HG03520 (cell line): Measurements from ENCODE around the gene JMJD8.
A peak's percentile ranks its signal among the peaks of the same experiment; 100 is the strongest.

Experiments used
- ATAC-seq: cut with Tn5 transposase; IDR thresholded peaks from one replicate; pipeline ENCODE4 v1.9.1; 2021; ENCODE audit warnings: mild to moderate bottlenecking, moderate library complexity; ENCODE audit not compliant: unreplicated experiment

JMJD8 gene

GRCh38 chr16:644556-644955 is 39.6 kb downstream of the JMJD8 start:
- no peak for ATAC-seq

- ATAC-seq: no peak
Measured at GRCh38 chr16:643050-643368, 41.1 kb downstream of the JMJD8 start.

GRCh38 chr16:642189-643049 is 41.7 kb downstream of the JMJD8 start:
- ATAC-seq: no peak

- ATAC-seq: no peak
Measured at GRCh38 chr16:641326-642188, 42.6 kb downstream of the JMJD8 start, which contains the start of gene MCRIP2. Gene MCRIP2, plus strand, starts transcription at chr16:641828. Its CDS starts 164 bp downstream, at chr16:641992.

GRCh38 chr16:640614-641013 is 43.5 kb downstream of the JMJD8 start:
- ATAC-seq: no peak

GRCh38 chr16:638836-639235 is 45.3 kb downstream of the JMJD8 start:
- ATAC-seq: no peak

GRCh38 chr16:638034-638543 is 46.0 kb downstream of the JMJD8 start:
- no peak for ATAC-seq

GRCh38 chr16:637081-638018 is 46.8 kb downstream of the JMJD8 start:
- no peak for ATAC-seq

GRCh38 chr16:636206-637080 is 47.7 kb downstream of the JMJD8 start, which contains the start of gene METTL26:
Gene METTL26, minus strand, starts transcription at chr16:636305. Its CDS starts 15 bp downstream, at chr16:636290.
- peak; percentile 58 for ATAC-seq

- ATAC-seq: no peak
Measured at GRCh38 chr16:635573-636205, 48.4 kb downstream of the JMJD8 start.

- ATAC-seq: no peak
Measured at GRCh38 chr16:634996-635395, 49.1 kb downstream of the JMJD8 start.

GRCh38 chr16:634051-634670 is 50.0 kb downstream of the JMJD8 start:
- no peak for ATAC-seq

GRCh38 chr16:633336-634050 is 50.6 kb downstream of the JMJD8 start:
- no peak for ATAC-seq

GRCh38 chr16:632486-633335 is 51.4 kb downstream of the JMJD8 start:
- ATAC-seq: no peak

GRCh38 chr16:631808-632358 is 52.3 kb downstream of the JMJD8 start:
- no peak for ATAC-seq
